Erythroblast (primary cell): Measurements from ENCODE around the gene SNRNP70.

Experiments
- GATA1 ChIP-seq: IDR thresholded peaks from 2 replicates; pipeline ENCODE4 v1.6.1; 2011; ENCODE audit warnings: low read depth, mild to moderate bottlenecking, control low read depth, low read length, moderate library complexity
- POLR2A ChIP-seq: IDR thresholded peaks from 2 replicates; pipeline ENCODE4 v1.6.1; 2011; ENCODE audit warnings: mild to moderate bottlenecking, low read length

- TF ChIP-seq POLR2A (no peak), GATA1 (no peak)
Measured at GRCh38 chr19:49109051-49109450, 23.8 kb downstream of the SNRNP70 start.
